IgD-negative memory B cell (primary cell): ENCODE data around the gene TMOD2. TPM values are rescaled to one million over a fixed set of nuclear protein-coding genes. Genes with fewer than 3 reads are reported as not detected.
"Not testable (repeated sequence)": the region's sequence is repeated elsewhere in the genome, so short reads cannot be mapped to it uniquely, and the experiment has no call there.

Experiments used
- H3K27ac Mint-ChIP-seq, 3 donors: one replicate each; pipeline ENCODE4 v1.8.0; 2020 to 2022; ENCODE audit warnings: mild to moderate bottlenecking in 3 of 3, mixed read lengths in 3 of 3, moderate library complexity in 1 of 3
- H3K27me3 Mint-ChIP-seq: one replicate; pipeline ENCODE4 v1.8.0; 2021; ENCODE audit warnings: mixed read lengths
- H3K36me3 Mint-ChIP-seq: one replicate; pipeline ENCODE4 v1.8.0; 2020; ENCODE audit warnings: mild to moderate bottlenecking, mixed read lengths
- H3K4me1 Mint-ChIP-seq, 3 donors: one replicate each; pipeline ENCODE4 v1.8.0; 2020 to 2022; ENCODE audit warnings: mixed read lengths in 3 of 3, mild to moderate bottlenecking in 1 of 3
- H3K4me3 Mint-ChIP-seq, 4 donors: one replicate each; pipeline ENCODE4 v1.8.0; 2020 to 2022; ENCODE audit warnings: mild to moderate bottlenecking in 4 of 4, mixed read lengths in 4 of 4, moderate library complexity in 3 of 4
- H3K9me3 Mint-ChIP-seq, 3 donors: one replicate each; pipeline ENCODE4 v1.8.0; 2020 to 2021; ENCODE audit warnings: mixed read lengths in 3 of 3, mild to moderate bottlenecking in 1 of 3
- polyA plus RNA-seq: library from polyadenylated mRNA; unstranded; fragments of 300-500 nt; fragmentation: Illumina TruSeq; gene quantifications from one replicate; pipeline ENCODE4 v1.2.3, GENCODE V29; 2021

Gene TMOD2
- polyA plus RNA-seq, 1 donor from 2014 or later = 6.4 TPM

DNA sequence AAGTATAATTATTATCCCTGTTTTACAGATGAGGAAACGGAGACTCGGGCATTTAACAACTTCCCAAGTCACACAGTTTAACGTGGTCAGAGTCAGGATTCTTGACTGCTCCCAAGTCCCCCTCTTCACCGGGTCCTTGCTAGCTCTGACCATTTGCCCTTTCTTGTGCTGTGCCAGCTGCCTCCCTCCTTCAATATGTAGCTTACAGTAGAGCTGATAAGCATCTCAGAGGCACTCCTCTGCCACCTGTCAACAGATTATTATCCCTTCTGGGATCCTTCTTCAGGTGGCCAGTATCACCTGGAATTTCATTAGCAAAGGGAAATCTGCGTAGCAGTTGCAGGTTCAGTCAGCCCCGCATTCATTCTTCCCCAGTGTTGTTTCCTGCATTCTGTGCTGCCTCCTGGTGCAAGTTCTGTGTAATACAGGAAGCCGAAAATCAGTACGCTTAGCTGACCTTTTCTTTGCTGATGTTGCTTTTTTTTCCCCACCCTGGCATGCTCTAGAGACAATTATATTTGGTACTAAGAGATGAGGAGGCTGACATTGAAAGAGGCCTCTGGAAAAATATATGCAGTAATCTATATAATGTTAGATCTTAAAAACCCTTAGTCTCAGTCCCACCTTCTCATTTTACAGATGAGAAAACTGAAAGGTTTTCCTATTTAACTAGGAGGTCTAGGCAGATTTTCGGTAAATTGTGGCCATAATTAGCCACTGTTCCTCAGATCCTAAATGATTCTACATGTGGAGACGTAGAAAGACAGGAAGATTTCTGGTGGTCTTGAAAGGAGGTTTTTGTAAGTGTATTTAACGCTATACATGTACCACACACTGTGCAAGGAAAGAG, 24.8 kb downstream of the TMOD2 start:
- Mint-ChIP-seq H3K36me3 (peaks cover 6% of the 10 kb centered on the region), H3K27ac (no peak overlapping the region), H3K9me3 (no peaks in the 10 kb centered on the region)

GRCh38 chr15:51776952-51777569, 25.7 kb downstream of the TMOD2 start:
- H3K27me3 Mint-ChIP-seq = no peaks in the 10 kb centered on the region
- peaks cover 0 to 10% (median 7%) of the 10 kb centered on the region in 3 donors for H3K4me1 Mint-ChIP-seq
- no peak overlapping the region for H3K27ac Mint-ChIP-seq
- H3K9me3 Mint-ChIP-seq = no peaks in the 10 kb centered on the region
- H3K36me3 Mint-ChIP-seq = peaks cover 8% of the 10 kb centered on the region
- no peak overlapping the region for H3K4me3 Mint-ChIP-seq

More for the DNA sequence above, 24.8 kb downstream of the TMOD2 start:
- Mint-ChIP-seq H3K4me3 (no peak overlapping the region), H3K4me1 (peaks cover 0 to 10% (median 7%) of the 10 kb centered on the region in 3 donors), H3K27me3 (no peaks in the 10 kb centered on the region)

- Mint-ChIP-seq H3K9me3 (no peaks in the 10 kb centered on the region), H3K36me3 (peaks cover 16% of the 10 kb centered on the region), H3K27ac (no peak overlapping the region), H3K27me3 (no peaks in the 10 kb centered on the region), H3K4me3 (no peak overlapping the region), H3K4me1 (peaks cover 0 to 7% (median 6%) of the 10 kb centered on the region in 3 donors)
Measured at GRCh38 chr15:51780636-51781035, 29.2 kb downstream of the TMOD2 start.

- Mint-ChIP-seq H3K9me3 (no peaks in the 10 kb centered on the region), H3K27ac (no peak overlapping the region), H3K36me3 (peaks cover 10% of the 10 kb centered on the region), H3K4me3 (no peak overlapping the region), H3K4me1 (peaks cover 0 to 2% (median 0%) of the 10 kb centered on the region in 3 donors), H3K27me3 (no peaks in the 10 kb centered on the region)
Measured at GRCh38 chr15:51781506-51781905, 30.1 kb downstream of the TMOD2 start.

DNA sequence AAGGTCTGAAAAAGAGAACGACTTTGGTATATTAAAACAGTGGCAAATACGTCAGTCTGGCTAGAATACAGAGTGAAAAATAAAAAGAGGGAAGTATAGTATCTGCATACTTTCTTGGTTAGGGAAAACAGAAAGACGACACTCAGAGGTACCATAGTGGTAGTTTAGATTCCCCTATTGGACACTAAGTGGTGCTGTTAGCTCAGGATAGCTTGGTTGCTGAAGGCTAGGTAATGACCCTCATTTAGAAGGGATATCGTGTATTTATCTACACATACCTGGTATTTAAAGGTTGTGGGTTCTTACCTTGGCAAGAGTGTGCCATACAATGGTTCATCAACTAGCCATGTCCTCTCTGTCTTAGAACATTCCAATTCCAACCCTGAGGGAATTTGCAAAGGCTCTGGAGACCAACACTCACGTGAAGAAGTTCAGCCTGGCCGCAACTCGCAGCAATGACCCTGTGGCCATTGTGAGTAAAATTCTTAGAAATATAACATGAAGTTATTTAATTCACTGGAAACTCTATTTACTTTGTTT, 31.0 kb downstream of the TMOD2 start:
- Mint-ChIP-seq H3K27ac (no peak overlapping the region), H3K9me3 (no peaks in the 10 kb centered on the region), H3K4me3 (no peak overlapping the region), H3K27me3 (no peaks in the 10 kb centered on the region), H3K36me3 (peaks cover 10% of the 10 kb centered on the region), H3K4me1 (no peaks in the 10 kb centered on the region)

DNA sequence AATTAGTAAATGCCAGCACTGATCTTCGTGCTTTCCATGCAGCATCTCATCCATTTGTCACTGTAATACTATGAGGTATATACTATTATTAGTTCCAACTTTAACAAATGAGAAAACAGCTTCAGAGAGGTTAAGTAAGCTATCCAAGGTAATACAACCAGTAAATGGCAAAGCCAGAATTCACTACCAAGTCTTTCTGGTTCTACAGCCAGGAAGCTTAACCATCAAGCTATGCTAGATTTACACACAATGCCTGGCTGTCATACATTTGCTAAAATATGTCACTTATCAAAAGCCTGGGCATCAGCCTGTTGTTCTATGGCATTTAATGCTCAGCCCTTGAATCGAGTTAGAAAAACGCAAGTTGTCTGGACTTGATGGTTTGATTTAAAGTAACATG, 32.6 kb downstream of the TMOD2 start:
- no peak overlapping the region for H3K27ac Mint-ChIP-seq

DNA sequence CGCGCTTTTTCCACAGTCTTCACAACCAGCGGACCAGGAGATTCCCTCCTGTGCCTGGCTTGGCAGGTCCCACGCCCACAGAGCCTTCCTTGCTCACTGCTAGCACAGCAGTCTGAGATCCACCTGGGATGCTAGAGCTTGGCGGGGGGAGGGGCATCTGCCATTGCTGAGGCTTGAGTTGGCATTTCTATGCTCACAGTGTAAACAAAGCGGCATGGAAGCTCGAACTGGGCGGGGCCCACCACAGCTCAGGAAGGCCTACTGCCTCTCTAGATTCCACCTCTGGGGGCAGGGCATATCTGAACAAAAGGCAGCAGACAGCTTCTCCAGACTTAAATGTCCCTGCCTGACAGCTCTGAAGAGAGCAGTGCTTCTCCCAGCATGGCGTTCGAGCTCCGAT, 35.7 kb downstream of the TMOD2 start:
- not testable (repeated sequence) for H3K4me1 Mint-ChIP-seq, H3K27me3 Mint-ChIP-seq, H3K27ac Mint-ChIP-seq, H3K4me3 Mint-ChIP-seq, H3K9me3 Mint-ChIP-seq
- H3K36me3 Mint-ChIP-seq = peaks cover 13% of the 10 kb centered on the region

More for the DNA sequence above, 32.6 kb downstream of the TMOD2 start:
- Mint-ChIP-seq H3K9me3 (no peaks in the 10 kb centered on the region), H3K4me1 (no peaks in the 10 kb centered on the region), H3K36me3 (peaks cover 13% of the 10 kb centered on the region), H3K4me3 (no peak overlapping the region), H3K27me3 (no peaks in the 10 kb centered on the region)

- H3K9me3 Mint-ChIP-seq, H3K27me3 Mint-ChIP-seq, H3K27ac Mint-ChIP-seq, H3K4me1 Mint-ChIP-seq, H3K4me3 Mint-ChIP-seq: not testable (repeated sequence)
- peaks cover 11% of the 10 kb centered on the region for H3K36me3 Mint-ChIP-seq
Measured at GRCh38 chr15:51792474-51792873, 41.1 kb downstream of the TMOD2 start.

DNA sequence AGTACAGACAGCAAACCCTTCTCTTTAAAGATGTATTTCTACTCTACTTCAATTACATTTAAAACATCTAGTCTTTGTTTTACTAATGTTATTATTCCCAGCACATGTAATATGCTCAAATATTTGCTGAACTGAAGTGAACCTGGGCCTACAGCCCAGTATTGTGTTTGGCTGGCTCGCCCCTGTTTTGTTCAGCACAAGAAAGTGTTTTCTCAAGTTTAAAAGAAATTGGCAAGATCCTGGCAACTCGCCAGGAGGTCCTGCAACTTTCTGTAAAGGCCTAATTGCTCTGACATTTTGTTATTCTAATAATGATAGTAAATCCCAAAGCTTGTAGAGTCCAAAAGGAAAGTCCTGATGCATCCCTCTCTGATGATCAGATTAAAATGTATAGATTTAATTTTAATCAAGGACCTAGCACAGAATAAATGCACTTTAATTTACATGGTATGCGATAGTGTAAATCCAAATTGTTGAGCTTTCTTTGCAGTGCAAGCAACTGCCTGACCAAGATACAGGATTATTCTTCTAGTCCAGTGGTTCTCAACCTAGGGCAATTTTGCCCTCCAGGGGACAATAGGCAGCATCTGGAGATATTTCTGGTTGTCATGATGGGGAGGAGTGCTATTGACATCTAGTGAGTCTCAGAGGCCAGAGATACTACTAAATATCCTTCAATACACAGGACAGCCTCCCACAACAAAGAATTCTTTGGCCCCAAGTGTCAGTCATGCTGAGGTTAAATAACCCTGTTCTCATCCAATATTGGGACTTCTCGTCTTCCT, 42.3 kb downstream of the TMOD2 start:
- Mint-ChIP-seq H3K27ac (peak overlapping the region in 1 of 3 donors; percentile 31), H3K36me3 (peaks cover 11% of the 10 kb centered on the region), H3K27me3 (no peaks in the 10 kb centered on the region), H3K9me3 (peaks cover 0 to 7% (median 1%) of the 10 kb centered on the region in 3 donors), H3K4me3 (no peak overlapping the region), H3K4me1 (peaks cover 0 to 3% (median 0%) of the 10 kb centered on the region in 3 donors)

GRCh38 chr15:51796847-51797401, 45.5 kb downstream of the TMOD2 start:
- Mint-ChIP-seq H3K27me3 (no peaks in the 10 kb centered on the region), H3K4me3 (no peak overlapping the region), H3K27ac (no peak overlapping the region), H3K9me3 (peaks cover 0 to 3% (median 0%) of the 10 kb centered on the region in 3 donors), H3K4me1 (peaks cover 4 to 5% (median 4%) of the 10 kb centered on the region in 3 donors), H3K36me3 (peaks cover 9% of the 10 kb centered on the region)

DNA sequence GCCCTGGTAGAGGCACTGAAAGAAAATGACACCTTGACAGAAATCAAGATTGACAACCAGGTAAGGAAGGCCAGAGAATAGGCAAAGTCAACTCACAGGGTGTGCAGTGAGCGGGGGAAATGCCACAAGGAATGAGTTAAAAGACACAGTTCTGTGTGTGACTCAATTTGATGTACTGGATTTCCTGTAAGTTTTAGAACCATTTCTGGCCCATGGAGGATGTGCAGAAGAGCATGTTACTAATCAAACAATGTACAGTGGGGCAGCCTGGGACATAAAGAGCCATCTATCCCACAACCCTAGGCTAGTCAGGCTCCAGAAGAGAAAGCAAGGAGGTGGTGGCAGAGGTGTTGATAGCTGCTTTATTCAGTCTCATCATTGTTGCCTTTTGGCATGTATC, 46.9 kb downstream of the TMOD2 start:
- H3K36me3 Mint-ChIP-seq = peaks cover 10% of the 10 kb centered on the region
- peaks cover 4 to 5% (median 4%) of the 10 kb centered on the region in 3 donors for H3K4me1 Mint-ChIP-seq
- H3K9me3 Mint-ChIP-seq = no peaks in the 10 kb centered on the region
- H3K27ac Mint-ChIP-seq = no peak overlapping the region
- no peak overlapping the region for H3K4me3 Mint-ChIP-seq
- H3K27me3 Mint-ChIP-seq = no peaks in the 10 kb centered on the region

DNA sequence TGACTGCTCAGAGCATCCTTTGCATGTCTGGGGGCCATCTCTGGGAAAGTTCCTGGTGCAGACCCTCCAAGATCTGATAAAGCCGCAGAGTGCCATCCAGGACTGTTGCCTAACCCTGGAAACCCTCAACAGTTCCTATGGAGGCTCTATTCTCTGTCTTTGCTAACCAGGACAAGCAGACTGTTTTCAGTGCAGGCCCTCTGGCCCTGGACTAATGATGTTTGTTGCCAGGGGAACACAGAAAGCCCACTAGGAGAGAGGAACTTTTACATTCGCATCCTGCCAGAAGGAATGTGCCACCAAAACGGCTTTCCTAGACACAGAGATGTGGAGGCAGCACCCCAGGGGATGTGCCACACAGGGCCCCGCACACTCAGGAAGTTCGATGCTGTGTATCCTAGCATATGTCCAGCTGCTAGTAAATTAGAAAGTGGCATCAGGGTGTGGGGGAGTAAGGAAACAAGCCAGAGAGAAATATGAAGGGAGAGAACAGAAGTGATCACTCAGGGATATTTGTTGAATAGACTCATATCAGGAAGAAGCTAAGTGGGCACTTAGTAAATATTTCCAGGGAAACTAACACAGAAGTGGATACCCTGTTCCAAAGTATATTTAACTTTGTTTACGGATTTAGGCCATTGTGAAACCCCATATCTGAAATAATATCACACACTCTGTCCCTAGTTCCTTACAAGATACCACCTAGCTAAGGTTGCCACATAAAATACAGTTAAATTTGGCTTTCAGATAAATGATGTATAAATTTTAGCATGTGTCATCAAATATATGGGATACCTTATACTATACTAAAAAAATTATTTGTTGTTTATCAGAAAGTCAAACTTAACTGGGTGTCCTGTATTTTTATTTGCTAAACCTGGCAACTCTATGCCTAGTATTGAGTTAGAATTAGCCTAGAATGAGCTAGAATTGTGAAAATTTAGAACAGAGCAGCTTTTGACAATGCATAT, 48.2 kb downstream of the TMOD2 start:
- Mint-ChIP-seq H3K4me3 (no peak overlapping the region), H3K4me1 (peaks cover 4 to 5% (median 4%) of the 10 kb centered on the region in 3 donors), H3K27me3 (no peaks in the 10 kb centered on the region), H3K36me3 (peaks cover 9% of the 10 kb centered on the region), H3K9me3 (no peaks in the 10 kb centered on the region), H3K27ac (no peak overlapping the region)

- H3K4me3 Mint-ChIP-seq = no peak overlapping the region
- H3K36me3 Mint-ChIP-seq = peaks cover 9% of the 10 kb centered on the region
- no peaks in the 10 kb centered on the region for H3K9me3 Mint-ChIP-seq
- H3K27ac Mint-ChIP-seq = no peak overlapping the region
- H3K4me1 Mint-ChIP-seq = peaks cover 4 to 5% (median 4%) of the 10 kb centered on the region in 3 donors
- H3K27me3 Mint-ChIP-seq = no peaks in the 10 kb centered on the region
Measured at GRCh38 chr15:51801391-51801835, 50.0 kb downstream of the TMOD2 start.

DNA sequence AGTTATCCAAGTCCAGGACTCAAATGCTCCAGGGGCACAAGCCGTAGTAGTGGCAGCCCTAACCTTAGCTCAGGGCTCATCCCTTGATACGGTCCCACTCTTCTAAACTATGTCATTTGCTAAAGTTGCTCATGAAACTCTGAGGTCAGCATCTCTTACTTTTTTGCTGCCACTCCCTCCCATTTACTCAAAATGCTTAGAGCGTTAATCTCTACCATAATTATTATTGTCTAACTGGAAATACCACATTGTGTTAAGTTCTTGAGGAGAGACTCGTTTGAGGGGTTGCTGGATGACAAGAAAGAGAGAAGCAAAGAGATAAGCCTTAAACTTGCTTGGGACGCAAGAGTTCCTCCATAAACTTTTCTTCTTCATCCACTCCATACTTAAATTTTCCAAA, 51.2 kb downstream of the TMOD2 start:
- Mint-ChIP-seq H3K9me3 (no peaks in the 10 kb centered on the region), H3K27me3 (no peaks in the 10 kb centered on the region), H3K27ac (no peak overlapping the region), H3K4me1 (peaks cover 4 to 5% (median 4%) of the 10 kb centered on the region in 3 donors), H3K36me3 (peaks cover 15% of the 10 kb centered on the region), H3K4me3 (no peak overlapping the region)
